Stimulated activated naive CD8-positive, alpha-beta T cell treated with anti-CD3 and anti-CD28 coated beads, Interleukin-15, Interleukin-2, amounts not matched to agents 100 ng/mL and 50 ng/mL, for 24 hours (primary cell): ENCODE data around the gene SSUH2.

Experiments used
- H3K27ac Mint-ChIP-seq: one replicate; pipeline ENCODE4 v1.8.0; 2021; ENCODE audit warnings: mild to moderate bottlenecking, mixed read lengths
- H3K27me3 Mint-ChIP-seq: one replicate; pipeline ENCODE4 v1.8.0; 2021; ENCODE audit warnings: mixed read lengths
- H3K36me3 Mint-ChIP-seq: one replicate; pipeline ENCODE4 v1.8.0; 2021; ENCODE audit warnings: low read depth, mixed read lengths
- H3K4me1 Mint-ChIP-seq: one replicate; pipeline ENCODE4 v1.8.0; 2021; ENCODE audit warnings: low read depth, mixed read lengths
- H3K4me3 Mint-ChIP-seq: one replicate; pipeline ENCODE4 v1.8.0; 2021; ENCODE audit warnings: mild to moderate bottlenecking, mixed read lengths
- H3K9me3 Mint-ChIP-seq: one replicate; pipeline ENCODE4 v1.8.0; 2021; ENCODE audit warnings: mixed read lengths

Gene SSUH2

DNA sequence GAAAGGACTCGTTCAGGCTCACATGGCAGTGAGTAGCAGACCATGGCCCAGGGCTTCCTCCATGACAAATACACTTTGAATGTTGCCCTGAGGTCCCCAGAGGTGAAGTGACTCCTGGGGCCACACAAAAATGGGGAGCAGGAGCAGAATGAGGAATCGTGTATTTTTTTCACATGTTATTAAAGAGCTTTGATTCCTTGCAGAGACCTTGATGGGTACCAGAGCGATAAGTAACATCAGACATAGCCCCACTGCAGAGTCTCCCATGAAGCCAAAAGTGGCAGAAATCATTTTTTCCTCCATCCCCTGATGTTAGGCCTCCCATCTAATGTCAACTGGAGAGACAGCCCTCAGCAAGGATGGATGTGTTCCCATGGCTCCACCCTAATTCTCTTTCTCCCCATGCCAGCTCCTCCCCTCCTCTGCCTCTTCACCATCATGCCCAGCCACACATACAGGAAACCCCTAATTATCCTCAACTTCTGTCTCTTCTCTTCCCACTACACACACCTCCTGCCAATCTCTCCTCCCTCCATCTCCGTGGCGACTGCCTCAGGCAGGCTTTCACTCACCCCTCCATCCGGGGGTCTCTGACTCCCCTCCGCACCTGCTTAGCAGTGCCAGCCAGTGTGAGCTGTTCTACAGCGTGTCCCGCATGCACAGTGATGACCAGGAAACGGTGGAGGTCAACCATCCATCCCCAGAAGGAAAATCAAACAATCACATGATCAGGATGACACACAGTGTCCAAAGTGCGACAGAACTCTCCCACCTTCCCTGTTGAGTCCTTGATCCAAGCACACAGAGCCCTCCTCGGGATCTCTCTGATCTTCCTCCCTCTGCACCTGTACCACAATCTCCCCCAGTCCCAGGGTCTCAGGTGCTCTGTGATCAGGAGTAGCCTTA is 7.1 kb upstream of the SSUH2 start:
- H3K9me3 Mint-ChIP-seq: peaks cover 5% of the 10 kb centered on the region
- H3K27me3 Mint-ChIP-seq: peaks cover 9% of the 10 kb centered on the region
- H3K27ac Mint-ChIP-seq: no peak overlapping the region
- H3K4me3 Mint-ChIP-seq: no peak overlapping the region
- no peaks in the 10 kb centered on the region for H3K36me3 Mint-ChIP-seq
- H3K4me1 Mint-ChIP-seq: no peaks in the 10 kb centered on the region

DNA sequence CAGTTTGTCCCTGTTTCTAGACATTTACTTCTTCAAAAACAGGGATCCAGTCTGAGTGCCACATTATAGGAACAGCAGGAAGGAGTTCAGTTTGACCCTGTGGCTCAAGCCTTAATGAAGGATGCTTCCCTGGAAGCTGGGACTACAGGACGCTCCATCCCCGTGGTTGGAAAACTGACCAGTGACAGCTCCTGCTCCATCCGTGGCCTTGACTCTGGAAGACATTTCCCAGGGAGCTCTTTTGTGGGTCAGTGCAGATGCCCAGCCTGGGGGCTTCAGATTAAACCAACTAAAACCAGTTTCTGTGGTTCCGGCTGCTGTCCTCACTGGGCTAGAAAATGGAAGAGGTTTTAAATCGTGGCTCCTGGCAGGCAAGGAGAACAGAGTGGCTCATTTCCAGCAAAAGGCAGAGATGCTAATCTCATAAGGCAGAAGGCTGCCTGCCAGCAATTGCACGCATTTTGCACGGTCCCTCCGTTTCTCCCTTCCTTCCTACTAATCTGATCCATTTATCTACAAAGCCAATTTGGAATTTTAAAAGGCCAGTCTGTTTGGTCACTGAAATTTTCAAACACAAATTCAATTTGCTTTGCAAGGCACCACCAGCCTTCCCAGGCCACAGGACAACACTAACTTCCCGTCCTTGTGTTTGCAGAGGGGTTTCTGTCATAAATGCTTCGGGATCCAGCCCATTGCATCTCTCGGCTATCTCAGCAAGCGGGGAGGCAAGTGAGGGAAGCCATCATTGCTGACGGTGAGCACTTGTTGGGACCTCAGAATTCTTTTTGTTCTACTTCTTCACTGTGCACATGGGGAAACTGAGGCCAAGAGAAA is 6.2 kb upstream of the SSUH2 start:
- H3K27ac Mint-ChIP-seq: no peak overlapping the region
- H3K36me3 Mint-ChIP-seq: no peaks in the 10 kb centered on the region
- H3K4me3 Mint-ChIP-seq: no peak overlapping the region
- peaks cover 9% of the 10 kb centered on the region for H3K27me3 Mint-ChIP-seq
- H3K4me1 Mint-ChIP-seq: no peaks in the 10 kb centered on the region
- peaks cover 5% of the 10 kb centered on the region for H3K9me3 Mint-ChIP-seq

DNA sequence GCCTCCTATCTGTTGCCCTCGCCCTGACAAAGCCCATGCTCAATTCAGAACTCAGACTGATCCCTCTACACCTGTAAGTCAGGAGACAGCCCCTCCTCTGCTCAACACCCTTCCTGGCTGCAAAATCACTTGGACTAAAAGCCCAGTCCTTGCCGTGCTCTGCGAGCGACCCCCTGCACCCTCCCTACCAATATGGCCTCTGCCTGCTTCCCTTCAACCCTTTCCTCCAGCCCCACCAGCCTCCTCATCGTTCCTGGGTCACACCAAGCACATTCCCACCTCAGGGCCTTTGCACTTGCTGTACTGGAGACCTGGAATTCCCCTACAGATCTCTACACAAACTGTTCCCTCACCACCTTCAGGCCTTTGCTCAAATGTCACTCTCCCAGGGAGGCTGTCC is 5.2 kb upstream of the SSUH2 start:
- H3K27me3 Mint-ChIP-seq: peaks cover 9% of the 10 kb centered on the region
- H3K36me3 Mint-ChIP-seq: no peaks in the 10 kb centered on the region
- H3K27ac Mint-ChIP-seq: no peak overlapping the region
- H3K9me3 Mint-ChIP-seq: peaks cover 5% of the 10 kb centered on the region
- no peaks in the 10 kb centered on the region for H3K4me1 Mint-ChIP-seq
- no peak overlapping the region for H3K4me3 Mint-ChIP-seq

DNA sequence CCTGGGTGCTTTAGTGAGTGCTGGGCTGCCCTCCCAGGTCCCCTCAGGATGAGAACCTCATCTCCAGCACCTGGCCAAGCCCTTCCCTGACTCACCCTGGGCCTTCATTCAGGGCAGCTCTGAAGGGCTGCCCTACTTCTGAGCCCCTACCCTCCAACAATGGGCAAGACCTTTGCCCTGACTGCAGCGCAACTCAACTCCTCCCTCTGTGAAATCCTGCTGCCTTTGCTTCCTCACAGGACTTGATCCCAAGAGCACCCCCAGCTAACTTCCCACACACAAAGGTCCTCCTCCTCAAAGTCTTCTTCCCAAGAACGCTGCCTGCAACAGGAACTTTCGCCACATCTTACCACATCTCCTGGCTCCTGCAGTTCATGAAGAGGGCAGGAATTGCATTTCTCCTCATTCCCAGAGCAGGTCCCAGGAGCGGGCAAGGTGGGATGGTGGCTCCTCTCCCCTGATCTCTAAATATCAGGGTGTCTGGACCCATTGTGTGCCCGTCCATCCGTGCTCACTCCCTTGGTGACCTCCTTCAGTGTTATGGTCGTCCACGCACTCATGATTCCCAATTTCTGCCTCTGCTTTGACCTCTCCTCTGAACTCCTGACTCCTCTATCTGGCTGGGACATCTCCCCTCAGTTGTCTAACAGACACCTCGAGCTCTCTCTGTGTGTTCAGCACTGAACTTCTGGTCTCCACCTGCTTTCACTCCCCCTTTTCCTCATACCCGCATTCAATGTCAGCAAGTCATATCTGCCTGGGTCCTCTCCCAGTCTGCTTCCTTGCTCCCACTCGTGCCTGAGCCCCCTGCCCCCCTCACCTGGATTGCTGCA is 4.5 kb upstream of the SSUH2 start:
- H3K36me3 Mint-ChIP-seq: no peaks in the 10 kb centered on the region
- H3K4me1 Mint-ChIP-seq: no peaks in the 10 kb centered on the region
- H3K27me3 Mint-ChIP-seq: peaks cover 9% of the 10 kb centered on the region
- no peak overlapping the region for H3K4me3 Mint-ChIP-seq
- no peak overlapping the region for H3K27ac Mint-ChIP-seq
- H3K9me3 Mint-ChIP-seq: peaks cover 2% of the 10 kb centered on the region

DNA sequence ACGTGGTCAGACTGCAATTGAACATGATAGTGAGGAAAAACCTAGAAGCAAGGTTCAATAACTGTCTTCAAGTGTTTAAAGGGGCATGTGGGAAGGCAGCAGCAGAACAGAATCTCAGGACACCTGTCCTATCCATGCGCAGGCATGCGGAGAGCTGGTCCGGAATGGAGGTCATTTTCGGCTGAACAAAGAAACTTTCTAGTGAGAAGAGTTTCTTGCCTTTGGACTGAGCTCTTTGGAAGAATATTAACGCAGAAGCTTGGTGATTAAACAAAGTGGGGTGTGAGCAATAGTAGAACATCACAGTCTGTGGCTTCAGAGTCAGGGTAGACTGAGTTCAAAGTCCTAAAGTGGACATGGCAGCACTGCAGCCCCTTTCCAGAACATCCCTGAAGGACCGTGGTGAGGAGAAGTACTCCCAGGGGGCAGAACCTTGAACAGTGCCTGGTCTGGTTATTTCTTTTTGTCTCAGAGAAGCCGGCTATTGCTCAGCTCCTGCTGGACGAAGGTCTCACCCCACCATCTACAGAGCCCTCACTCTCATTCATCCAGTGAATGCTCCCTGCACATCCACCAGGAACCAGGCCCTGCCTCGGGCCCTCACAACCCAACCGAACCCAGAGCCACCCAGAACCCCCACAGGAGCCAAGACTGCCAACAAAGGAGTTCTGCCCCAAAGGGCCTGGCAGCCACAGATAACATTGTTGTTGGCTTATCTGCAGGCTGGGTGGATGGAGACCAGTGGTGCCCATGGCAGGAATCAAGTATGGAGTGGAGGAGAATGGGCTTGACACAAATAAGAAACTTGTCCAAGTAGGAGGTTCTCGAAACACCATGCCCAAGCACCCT is 2.8 kb upstream of the SSUH2 start:
- Mint-ChIP-seq H3K9me3 (no peaks in the 10 kb centered on the region), H3K4me1 (no peaks in the 10 kb centered on the region), H3K27me3 (peaks cover 6% of the 10 kb centered on the region), H3K27ac (no peak overlapping the region), H3K36me3 (no peaks in the 10 kb centered on the region), H3K4me3 (no peak overlapping the region)

DNA sequence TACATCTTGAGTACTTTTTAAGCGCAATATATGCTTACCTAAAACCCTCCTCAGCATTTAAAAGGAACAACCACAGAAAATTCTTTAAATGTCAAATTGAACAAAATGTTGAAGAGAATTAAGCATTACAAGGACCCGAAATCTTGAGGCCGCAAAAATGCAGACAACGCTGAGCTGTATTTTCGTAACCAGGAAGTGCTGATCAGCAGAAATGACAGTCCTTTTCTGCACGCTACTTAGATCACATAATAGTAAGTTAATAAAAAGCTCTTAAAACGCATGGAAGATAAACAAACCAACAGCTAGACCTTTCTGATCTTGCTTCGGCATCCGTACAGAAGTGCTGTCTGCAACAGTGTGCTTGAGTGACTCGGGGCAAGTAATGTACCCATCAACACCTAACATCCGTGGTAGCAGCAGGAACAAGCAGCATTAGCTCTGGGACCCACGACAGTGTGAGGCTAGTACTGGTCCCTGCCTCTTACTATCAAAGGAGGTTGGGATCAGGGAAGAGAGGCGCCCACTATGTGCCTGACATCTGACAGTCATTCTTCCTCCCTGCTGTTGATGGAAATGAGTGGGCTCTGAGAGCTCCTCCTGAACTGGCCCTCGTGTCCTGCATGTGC is 1.8 kb upstream of the SSUH2 start:
- H3K4me1 Mint-ChIP-seq: no peaks in the 10 kb centered on the region
- no peaks in the 10 kb centered on the region for H3K27me3 Mint-ChIP-seq
- no peak overlapping the region for H3K4me3 Mint-ChIP-seq
- no peak overlapping the region for H3K27ac Mint-ChIP-seq
- no peaks in the 10 kb centered on the region for H3K9me3 Mint-ChIP-seq
- H3K36me3 Mint-ChIP-seq: no peaks in the 10 kb centered on the region

DNA sequence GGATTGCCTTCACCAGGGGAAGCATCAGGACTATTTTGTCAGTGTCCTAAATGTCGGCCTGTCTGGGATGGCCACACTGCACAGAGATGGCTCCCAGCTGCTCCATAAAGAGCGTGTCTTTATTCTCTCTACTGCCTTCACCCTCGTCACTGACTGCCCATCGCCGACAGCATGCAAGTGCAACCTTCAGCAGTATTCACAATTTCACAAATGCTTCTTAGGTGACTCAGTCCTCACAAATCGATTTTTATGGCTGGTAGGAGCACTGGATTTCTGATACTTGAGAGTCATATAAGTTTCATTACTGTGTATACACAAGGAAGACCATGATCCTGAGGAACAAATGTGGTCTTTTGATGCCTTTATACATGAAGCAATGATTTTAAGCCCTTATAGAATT is 1.1 kb upstream of the SSUH2 start:
- Mint-ChIP-seq H3K36me3 (no peaks in the 10 kb centered on the region), H3K4me1 (no peaks in the 10 kb centered on the region), H3K27ac (no peak overlapping the region), H3K9me3 (no peaks in the 10 kb centered on the region), H3K4me3 (no peak overlapping the region), H3K27me3 (no peaks in the 10 kb centered on the region)

DNA sequence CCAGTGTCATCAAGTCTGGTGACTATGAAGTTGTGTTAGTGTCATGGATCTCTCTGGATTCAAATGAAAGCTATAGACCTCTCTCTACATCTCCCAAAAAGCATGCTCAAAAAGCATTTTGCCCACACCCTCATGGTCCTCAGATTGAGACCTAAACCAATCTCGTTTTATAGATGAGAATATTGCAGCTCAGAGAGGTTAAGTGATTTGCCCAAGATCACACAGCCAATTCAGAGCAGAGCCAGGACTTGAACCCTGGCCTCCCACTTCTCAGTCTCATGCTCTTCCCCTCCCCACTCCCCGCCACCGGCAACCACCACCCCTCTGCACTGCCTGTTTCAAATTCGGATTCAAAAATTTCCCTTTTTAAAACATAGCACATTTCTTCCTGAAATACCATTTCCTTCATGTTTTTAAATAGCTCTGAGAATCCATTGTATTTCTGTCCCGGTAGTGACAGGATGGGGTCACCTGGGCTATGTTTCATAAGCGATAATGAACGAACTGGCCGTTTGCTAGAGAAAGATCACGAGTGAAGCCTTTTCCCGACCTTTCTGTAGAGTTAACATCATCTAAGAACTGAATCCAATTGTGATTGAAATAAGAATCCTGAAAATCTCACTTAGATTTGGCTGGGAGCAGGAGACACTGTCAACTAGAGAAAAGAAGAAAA is 769 bp downstream of the SSUH2 start:
- Mint-ChIP-seq H3K27ac (no peak overlapping the region), H3K27me3 (no peaks in the 10 kb centered on the region), H3K4me1 (no peaks in the 10 kb centered on the region), H3K9me3 (no peaks in the 10 kb centered on the region), H3K4me3 (no peak overlapping the region), H3K36me3 (no peaks in the 10 kb centered on the region)

DNA sequence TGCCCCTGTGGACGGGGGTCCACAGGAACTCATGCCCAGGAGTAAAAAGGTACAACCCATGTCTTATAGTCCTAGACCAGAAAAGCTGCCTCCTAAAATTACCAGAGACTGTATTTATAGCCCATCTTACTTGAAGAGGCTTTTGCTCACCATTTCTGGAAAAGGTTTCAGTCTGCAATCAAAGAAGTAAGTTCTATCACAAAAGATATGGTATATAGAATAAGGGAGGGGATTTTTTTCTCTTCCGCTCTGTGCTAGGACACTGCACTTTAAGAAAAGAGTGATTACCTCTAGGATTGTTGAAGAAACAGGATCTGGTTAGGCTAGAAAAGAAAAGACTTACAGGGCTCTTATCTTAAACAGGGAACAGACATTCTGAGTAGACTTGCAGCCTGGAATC is 2.6 kb downstream of the SSUH2 start:
- Mint-ChIP-seq H3K4me3 (no peak overlapping the region), H3K36me3 (no peaks in the 10 kb centered on the region), H3K4me1 (no peaks in the 10 kb centered on the region), H3K27ac (no peak overlapping the region), H3K9me3 (no peaks in the 10 kb centered on the region), H3K27me3 (no peaks in the 10 kb centered on the region)

DNA sequence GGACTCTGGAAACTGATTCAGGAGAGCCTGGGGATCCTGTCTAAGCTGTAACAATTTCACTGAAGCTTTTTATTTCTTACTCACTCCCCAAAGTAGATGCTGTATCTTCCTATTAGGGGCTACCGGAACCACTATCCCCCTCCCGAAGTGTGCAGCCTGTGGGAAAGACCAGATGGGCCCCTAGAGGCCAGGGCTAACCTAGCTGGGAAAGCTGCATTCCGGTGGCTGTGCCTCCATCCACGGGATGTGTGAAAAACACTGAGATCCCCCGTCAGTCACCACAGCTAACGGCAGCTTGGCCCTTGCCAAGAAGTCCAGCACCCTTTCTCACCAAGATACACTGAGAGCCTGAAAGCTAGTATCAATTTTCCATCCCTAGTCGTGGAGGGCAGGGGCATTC is 3.1 kb downstream of the SSUH2 start:
- no peaks in the 10 kb centered on the region for H3K27me3 Mint-ChIP-seq
- H3K4me1 Mint-ChIP-seq: no peaks in the 10 kb centered on the region
- no peak overlapping the region for H3K4me3 Mint-ChIP-seq
- H3K27ac Mint-ChIP-seq: no peak overlapping the region
- no peaks in the 10 kb centered on the region for H3K36me3 Mint-ChIP-seq
- H3K9me3 Mint-ChIP-seq: peaks cover 3% of the 10 kb centered on the region

DNA sequence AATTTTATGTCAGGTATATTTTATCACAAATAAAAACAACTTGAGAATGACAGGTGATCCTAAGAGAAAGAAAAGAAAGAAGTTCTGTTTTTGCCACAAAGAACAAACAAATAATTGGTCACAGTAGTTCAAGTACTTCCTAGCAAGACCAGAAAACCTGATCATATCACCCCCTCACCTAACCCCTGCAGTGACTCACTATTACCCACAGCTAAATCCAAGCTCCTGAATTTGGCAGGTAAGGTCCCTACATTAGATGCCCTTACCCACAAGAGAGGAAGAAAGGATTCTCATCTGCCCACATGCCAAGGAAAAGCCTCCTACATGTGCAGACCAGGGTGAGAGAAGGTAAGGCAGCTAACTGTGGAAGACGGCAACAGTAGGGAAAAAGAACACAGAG is 4.4 kb downstream of the SSUH2 start:
- H3K36me3 Mint-ChIP-seq: no peaks in the 10 kb centered on the region
- H3K4me1 Mint-ChIP-seq: no peaks in the 10 kb centered on the region
- no peak overlapping the region for H3K4me3 Mint-ChIP-seq
- no peaks in the 10 kb centered on the region for H3K27me3 Mint-ChIP-seq
- H3K9me3 Mint-ChIP-seq: peaks cover 6% of the 10 kb centered on the region
- no peak overlapping the region for H3K27ac Mint-ChIP-seq

DNA sequence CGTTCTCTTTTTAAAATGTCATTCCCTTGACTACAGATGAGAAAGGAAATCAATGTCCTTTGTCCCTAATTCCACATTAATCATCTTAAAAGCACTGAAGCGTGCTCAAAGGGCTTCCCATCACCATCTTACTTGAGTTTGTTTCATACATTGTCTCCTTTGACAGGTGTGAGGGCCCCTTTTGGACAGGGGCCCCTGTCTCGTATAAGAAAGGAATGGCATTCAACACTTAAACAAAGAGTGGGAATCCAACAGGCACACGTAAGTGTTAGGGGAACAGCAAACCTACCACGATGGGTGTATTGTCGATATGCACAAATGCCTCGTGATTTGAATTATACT is 5.0 kb downstream of the SSUH2 start:
- Mint-ChIP-seq H3K36me3 (no peaks in the 10 kb centered on the region), H3K4me1 (no peaks in the 10 kb centered on the region), H3K27ac (no peak overlapping the region), H3K27me3 (peaks cover 5% of the 10 kb centered on the region), H3K4me3 (no peak overlapping the region), H3K9me3 (peaks cover 6% of the 10 kb centered on the region)

DNA sequence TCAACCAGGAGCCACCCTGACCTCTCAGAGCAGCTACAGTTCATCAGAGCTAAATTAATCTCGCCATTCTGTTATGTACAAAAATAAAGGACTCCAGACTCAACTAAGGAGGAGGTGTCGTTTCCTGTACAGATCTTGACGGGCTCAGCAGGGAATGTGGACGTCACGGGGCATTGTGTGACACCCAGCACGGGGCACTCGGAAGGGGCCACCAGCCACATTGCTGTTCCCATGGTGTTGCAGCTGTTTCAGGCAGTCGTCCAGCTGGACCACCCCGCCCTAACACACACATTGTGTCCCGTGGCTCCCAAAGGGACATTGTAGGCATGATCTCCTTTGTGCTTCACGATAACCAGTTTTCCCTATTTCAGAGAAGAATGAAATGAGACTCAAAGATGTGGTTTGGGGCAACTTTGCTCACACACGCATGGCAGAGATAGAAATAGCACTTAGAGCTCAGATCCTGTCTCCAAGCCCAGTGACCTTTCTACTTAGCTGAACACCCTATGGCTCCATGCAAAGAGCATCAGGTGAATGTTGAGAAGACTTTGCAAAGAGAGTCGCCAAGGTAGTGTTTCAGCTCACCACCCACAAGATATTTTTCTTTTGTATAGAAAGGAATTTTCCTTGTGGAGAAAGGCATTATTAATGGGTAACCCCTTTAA is 5.5 kb downstream of the SSUH2 start:
- H3K27me3 Mint-ChIP-seq: peaks cover 6% of the 10 kb centered on the region
- no peaks in the 10 kb centered on the region for H3K4me1 Mint-ChIP-seq
- no peaks in the 10 kb centered on the region for H3K36me3 Mint-ChIP-seq
- no peak overlapping the region for H3K27ac Mint-ChIP-seq
- peaks cover 6% of the 10 kb centered on the region for H3K9me3 Mint-ChIP-seq
- H3K4me3 Mint-ChIP-seq: no peak overlapping the region
